ENCODE results near the gene ARHGEF19. TPM values are rescaled to one million over a fixed set of nuclear protein-coding genes. Genes with fewer than 3 reads are reported as not detected.

The ARHGEF19 gene
- total and polyA plus RNA-seq, 2 of the 13 experiments (the other 11 are each of a cell fraction or from before 2014, with no cell fraction given) = 1.7 to 1.8 TPM

GRCh38 chr1:16181887-16182719, 30.3 kb downstream of the ARHGEF19 start (continued):
- TF ChIP-seq PRDM10 (CRISPR knock-in tag; IDR thresholded peaks at IDR 0.05; ENCODE audit: low read depth) (no peak), DRAP1 (CRISPR knock-in tag; IDR thresholded peaks at IDR 0.05) (peak; percentile 40), JDP2 (CRISPR knock-in tag; IDR thresholded peaks at IDR 0.05; ENCODE audit: borderline replicate concordance) (no peak), KLF11 (CRISPR knock-in tag; IDR thresholded peaks at IDR 0.05) (no peak), NCOA1 (CRISPR knock-in tag; IDR thresholded peaks at IDR 0.05) (no peak), DZIP1 (CRISPR knock-in tag; IDR thresholded peaks at IDR 0.05) (no peak), CEBPG (CRISPR knock-in tag; IDR thresholded peaks at IDR 0.05) (no peak), CBFB (CRISPR knock-in tag; IDR thresholded peaks at IDR 0.05) (no peak), RELA (CRISPR knock-in tag; IDR thresholded peaks at IDR 0.05) (no peak), ZNF83 (CRISPR knock-in tag; IDR thresholded peaks at IDR 0.05; ENCODE audit: borderline replicate concordance) (no peak), ZBTB37 (CRISPR knock-in tag; IDR thresholded peaks at IDR 0.05) (no peak), TRIM22 (IDR thresholded peaks at IDR 0.05) (no peak), TSC22D2 (CRISPR knock-in tag; IDR thresholded peaks at IDR 0.05; ENCODE audit: borderline replicate concordance) (no peak), BCL6 (CRISPR knock-in tag; IDR thresholded peaks at IDR 0.05) (no peak), ZNF451 (CRISPR knock-in tag; IDR thresholded peaks at IDR 0.05) (no peak), ZFP36L2 (CRISPR knock-in tag; IDR thresholded peaks at IDR 0.05) (no peak), ZNF589 (CRISPR knock-in tag; conservative IDR thresholded peaks at IDR 0.05) (no peak), CHCHD3 (CRISPR knock-in tag; IDR thresholded peaks at IDR 0.05) (no peak), RXRA (CRISPR knock-in tag; IDR thresholded peaks at IDR 0.05) (peak; percentile 86), ZNF75D (CRISPR knock-in tag; IDR thresholded peaks at IDR 0.05; ENCODE audit: borderline replicate concordance) (no peak)

All from HepG2 (cell line).